HL-60 (cell line): ENCODE data around the gene NXNL2.

ENCODE experiments used
- CTCF ChIP-seq: IDR thresholded peaks from one replicate; pipeline ENCODE4 v1.5.1; 2011; ENCODE audit warnings: low read length, control low read depth, inconsistent platforms; ENCODE audit not compliant: insufficient read depth
- POLR2AphosphoS5 ChIP-seq: IDR thresholded peaks from 2 replicates; pipeline ENCODE4 v1.6.1; 2012; ENCODE audit warnings: low read depth

GRCh38 chr9:88529496-88529895, 5.5 kb upstream of the NXNL2 start:
- no peak for TF ChIP-seq POLR2AphosphoS5
- no peak for TF ChIP-seq CTCF
